ENCODE data around the gene CPZ.

- TF ChIP-seq, protein P1, sequence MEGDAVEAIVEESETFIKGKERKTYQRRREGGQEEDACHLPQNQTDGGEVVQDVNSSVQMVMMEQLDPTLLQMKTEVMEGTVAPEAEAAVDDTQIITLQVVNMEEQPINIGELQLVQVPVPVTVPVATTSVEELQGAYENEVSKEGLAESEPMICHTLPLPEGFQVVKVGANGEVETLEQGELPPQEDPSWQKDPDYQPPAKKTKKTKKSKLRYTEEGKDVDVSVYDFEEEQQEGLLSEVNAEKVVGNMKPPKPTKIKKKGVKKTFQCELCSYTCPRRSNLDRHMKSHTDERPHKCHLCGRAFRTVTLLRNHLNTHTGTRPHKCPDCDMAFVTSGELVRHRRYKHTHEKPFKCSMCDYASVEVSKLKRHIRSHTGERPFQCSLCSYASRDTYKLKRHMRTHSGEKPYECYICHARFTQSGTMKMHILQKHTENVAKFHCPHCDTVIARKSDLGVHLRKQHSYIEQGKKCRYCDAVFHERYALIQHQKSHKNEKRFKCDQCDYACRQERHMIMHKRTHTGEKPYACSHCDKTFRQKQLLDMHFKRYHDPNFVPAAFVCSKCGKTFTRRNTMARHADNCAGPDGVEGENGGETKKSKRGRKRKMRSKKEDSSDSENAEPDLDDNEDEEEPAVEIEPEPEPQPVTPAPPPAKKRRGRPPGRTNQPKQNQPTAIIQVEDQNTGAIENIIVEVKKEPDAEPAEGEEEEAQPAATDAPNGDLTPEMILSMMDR (IDR thresholded peaks at IDR 0.05), result no peak
- TF ChIP-seq POLR2AphosphoS5 (IDR thresholded peaks at IDR 0.05), result no peak
- no peak for TF ChIP-seq POLR2A (IDR thresholded peaks at IDR 0.05)
Measured at GRCh38 chr4:8605289-8605688, 12.7 kb downstream of the CPZ start.

Measured in gastroesophageal sphincter (tissue), 3 donors.